GM18519 (cell line): ENCODE results near the gene SUV39H1.

Source experiments
- ATAC-seq: cut with Tn5 transposase; IDR thresholded peaks from one replicate; pipeline ENCODE4 v1.9.1; 2021; ENCODE audit warnings: mild to moderate bottlenecking, moderate library complexity; ENCODE audit not compliant: unreplicated experiment, low FRiP score

Gene SUV39H1

DNA sequence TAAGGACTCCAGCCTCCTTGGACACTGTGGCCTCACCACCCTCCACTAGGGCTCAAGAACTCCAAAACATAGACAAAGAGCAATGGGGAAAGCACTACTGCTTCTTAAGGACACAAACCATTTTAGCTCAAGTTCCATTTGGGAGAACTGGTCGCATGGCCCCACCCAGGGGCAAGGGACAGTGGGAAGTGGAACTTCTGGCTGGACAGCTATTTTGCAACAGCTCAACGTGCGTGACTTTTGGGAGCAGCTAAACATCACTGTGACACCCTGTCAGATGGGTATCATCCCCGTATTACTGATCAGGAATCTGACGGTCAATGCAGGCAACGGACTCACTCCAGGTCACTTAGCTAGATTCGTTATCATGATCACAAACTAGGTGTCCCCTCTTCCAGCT is 56.0 kb downstream of the SUV39H1 start:
- ATAC-seq = no peak

DNA sequence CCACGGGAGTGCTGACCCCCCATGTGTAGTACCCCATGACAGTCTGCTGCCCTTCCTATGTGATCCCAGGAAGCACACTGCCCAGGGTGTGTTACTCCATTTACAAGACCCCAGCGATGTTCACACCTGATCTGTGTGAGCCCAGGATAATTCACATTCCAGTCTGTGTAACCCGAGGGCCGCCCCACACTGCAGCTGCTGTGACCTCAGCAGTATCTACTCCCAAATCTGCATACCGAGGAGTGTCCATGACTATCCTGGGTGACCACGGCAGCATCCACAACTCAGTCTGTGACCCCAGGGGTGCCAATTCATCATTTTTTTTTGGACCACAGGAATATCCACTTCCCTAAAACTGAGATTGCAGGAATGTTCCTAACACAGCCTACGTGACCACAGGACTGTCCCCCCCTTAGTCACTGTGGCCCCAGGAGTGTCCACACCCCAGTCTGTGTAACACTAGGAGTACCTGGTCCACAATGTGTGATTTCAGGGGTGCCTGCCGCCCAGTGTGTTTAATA is 57.2 kb downstream of the SUV39H1 start:
- ATAC-seq = no peak

DNA sequence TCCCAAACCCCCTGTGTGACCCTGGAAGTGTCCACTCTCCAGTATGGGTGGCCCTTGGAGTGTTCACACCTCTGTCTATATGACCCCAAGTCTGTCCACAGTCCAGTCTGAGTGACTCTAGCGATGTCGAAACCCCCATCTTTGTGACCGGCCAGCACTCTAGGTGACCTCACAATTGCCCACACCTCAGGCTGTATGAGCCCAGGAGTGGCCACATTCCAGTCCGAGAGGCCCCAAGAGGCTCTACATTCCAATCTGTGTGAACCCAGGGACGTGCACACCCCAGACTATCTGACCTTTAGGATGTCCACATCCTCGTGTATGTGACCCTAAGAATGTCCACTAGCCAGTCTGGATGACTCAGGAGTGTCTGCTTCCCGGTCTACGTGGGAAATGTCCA is 57.7 kb downstream of the SUV39H1 start:
- ATAC-seq = no peak
